ENCODE measurements around the gene THAP12. TPM values are rescaled to one million over a fixed set of nuclear protein-coding genes. Genes with fewer than 3 reads are reported as not detected.

The THAP12 gene
- total RNA-seq, 4 donors from 2014 or later: 6.4 to 26.9 (median 17.4) TPM

DNA sequence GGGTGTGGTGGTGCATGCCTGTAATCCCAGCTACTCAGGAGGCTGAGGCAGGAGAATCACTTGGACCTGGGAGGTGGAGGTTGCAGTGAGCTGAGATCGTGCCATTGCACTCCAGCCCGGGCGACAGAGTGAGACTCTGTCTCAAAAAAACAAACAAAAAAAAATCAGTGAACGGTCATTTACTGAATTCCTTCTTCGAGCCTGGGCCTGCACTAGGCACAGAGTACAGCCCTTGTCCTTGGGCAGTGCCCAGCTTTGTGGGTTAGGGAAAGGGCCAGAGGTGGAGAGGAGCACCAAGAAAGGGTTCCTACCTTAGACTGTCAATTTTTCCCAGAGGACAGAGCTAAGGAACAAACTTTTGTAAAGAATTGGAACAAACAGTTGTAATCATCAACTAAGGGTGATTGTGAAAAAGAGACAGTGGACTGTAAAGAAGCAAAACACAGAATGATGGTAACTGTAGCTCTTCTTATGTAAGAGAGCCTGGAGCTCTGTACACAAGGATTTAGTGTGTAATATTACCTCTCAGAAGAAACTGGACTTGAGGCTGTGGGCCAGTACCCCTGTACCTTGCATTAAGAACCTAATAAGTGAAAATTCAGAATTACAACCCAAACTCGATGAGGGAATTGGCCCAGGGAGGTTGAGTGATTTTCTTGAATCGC is 11.0 kb upstream of the THAP12 start:
- intact Hi-C loops (cut with DNase I): no loop called here
- no peaks in the 10 kb centered on the region for H3K36me3 ChIP-seq
- H3K4me1 ChIP-seq: peaks cover 0 to 17% (median 2%) of the 10 kb centered on the region in 3 donors
- H3K27me3 ChIP-seq: peaks cover 0 to 3% (median 0%) of the 10 kb centered on the region in 4 donors
- no peak overlapping the region for H3K27ac ChIP-seq
- no peaks in the 10 kb centered on the region for H3K9me3 ChIP-seq
- no peak overlapping the region for H3K4me3 ChIP-seq
- 56 to 84% methylated on average over 7 of the region's 7 CpGs for WGBS, 2 donors
- TF ChIP-seq POLR2A (IDR thresholded peaks at IDR 0.05): no peak
- TF ChIP-seq, protein P1, sequence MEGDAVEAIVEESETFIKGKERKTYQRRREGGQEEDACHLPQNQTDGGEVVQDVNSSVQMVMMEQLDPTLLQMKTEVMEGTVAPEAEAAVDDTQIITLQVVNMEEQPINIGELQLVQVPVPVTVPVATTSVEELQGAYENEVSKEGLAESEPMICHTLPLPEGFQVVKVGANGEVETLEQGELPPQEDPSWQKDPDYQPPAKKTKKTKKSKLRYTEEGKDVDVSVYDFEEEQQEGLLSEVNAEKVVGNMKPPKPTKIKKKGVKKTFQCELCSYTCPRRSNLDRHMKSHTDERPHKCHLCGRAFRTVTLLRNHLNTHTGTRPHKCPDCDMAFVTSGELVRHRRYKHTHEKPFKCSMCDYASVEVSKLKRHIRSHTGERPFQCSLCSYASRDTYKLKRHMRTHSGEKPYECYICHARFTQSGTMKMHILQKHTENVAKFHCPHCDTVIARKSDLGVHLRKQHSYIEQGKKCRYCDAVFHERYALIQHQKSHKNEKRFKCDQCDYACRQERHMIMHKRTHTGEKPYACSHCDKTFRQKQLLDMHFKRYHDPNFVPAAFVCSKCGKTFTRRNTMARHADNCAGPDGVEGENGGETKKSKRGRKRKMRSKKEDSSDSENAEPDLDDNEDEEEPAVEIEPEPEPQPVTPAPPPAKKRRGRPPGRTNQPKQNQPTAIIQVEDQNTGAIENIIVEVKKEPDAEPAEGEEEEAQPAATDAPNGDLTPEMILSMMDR (IDR thresholded peaks at IDR 0.05): no peak
- DNase-seq: no peak

DNA sequence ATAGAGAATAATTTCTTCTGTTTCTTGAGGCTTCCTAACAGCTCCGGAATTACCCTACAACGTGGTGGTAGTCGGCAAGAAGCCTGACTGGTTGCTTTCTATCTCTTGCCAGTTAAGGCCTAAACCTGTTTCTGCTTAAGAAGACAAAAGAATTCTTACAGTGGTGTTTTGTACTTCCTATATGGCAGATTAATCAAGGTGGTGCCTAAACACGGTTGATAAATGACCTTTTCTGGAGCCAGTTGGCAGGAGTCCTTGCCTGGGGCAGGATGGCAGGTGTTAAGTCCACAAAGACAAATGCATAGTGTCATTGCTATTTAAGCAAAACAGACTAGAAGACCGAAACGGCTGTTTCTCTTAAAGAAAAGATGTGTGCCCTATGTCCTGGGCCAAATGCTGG is 10.1 kb upstream of the THAP12 start:
- no peak for TF ChIP-seq POLR2A (IDR thresholded peaks at IDR 0.05)
- TF ChIP-seq, protein P1 (IDR thresholded peaks at IDR 0.05): no peak
- WGBS, 2 donors: 24 to 28% methylated on average over 6 of the region's 6 CpGs

DNA sequence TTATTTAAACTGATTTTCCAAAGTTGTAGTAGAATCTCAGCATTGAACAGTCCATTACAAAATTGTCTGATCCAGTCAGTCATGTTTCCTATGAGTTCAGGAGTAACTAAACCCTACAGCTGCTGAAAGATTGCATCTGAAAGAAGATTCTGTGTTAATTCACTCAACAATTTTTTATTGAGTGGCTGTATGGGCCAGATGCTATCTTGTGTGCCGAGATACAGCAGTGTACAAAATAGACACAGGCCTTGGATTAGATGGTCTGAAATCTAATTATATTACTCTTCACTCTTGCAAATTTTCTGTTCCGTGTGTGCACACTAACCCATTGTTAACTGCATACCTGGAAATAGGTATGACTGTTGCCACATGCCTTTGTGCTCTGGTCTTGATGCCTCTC is 7.5 kb upstream of the THAP12 start:
- Histone ChIP-seq H3K4me1 (peaks cover 0 to 17% (median 2%) of the 10 kb centered on the region in 3 donors), H3K27me3 (peaks cover 0 to 3% (median 0%) of the 10 kb centered on the region in 4 donors), H3K9me3 (no peaks in the 10 kb centered on the region), H3K36me3 (no peaks in the 10 kb centered on the region), H3K4me3 (no peak overlapping the region), H3K27ac (no peak overlapping the region)
- 66 to 73% methylated on average over 2 of the region's 2 CpGs for WGBS, 2 donors
- TF ChIP-seq, protein P1 (IDR thresholded peaks at IDR 0.05): no peak
- TF ChIP-seq POLR2A (IDR thresholded peaks at IDR 0.05): no peak
- intact Hi-C loops (cut with DNase I): no loop called here
- no peak for DNase-seq

More for the DNA sequence above, 10.1 kb upstream of the THAP12 start:
- Histone ChIP-seq H3K4me3 (no peak overlapping the region), H3K27me3 (peaks cover 0 to 3% (median 0%) of the 10 kb centered on the region in 4 donors), H3K36me3 (no peaks in the 10 kb centered on the region), H3K4me1 (peaks cover 0 to 17% (median 2%) of the 10 kb centered on the region in 3 donors), H3K27ac (peak overlapping the region in 2 of 4 donors; percentile 18 to 30), H3K9me3 (no peaks in the 10 kb centered on the region)
- intact Hi-C loops (cut with DNase I): no loop called here
- DNase-seq: no peak

DNA sequence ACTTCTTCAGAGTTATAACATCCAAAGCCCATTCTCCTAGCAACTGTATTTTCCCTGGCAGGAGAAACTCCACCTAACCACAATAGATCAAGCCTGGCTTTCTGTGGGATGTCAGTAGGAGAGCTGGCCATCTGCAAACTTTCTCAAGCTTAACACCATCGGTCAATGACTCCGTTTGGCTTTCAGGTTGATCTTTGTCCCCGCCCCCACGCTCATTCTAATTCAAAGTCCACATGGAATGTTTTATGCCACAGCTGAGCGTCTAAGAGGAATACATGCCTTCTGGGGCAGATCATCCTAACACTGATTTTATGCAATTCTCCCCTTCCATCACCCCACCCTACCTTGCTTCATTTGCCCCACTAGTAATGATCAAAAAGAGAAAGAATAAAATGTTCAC is 5.0 kb upstream of the THAP12 start:
- intact Hi-C loops (cut with DNase I): no loop called here
- Histone ChIP-seq H3K27me3 (no peaks in the 10 kb centered on the region), H3K4me3 (no peak overlapping the region), H3K36me3 (no peaks in the 10 kb centered on the region), H3K9me3 (no peaks in the 10 kb centered on the region), H3K27ac (no peak overlapping the region), H3K4me1 (peaks cover 0 to 24% (median 17%) of the 10 kb centered on the region in 3 donors)
- no peak for DNase-seq
- TF ChIP-seq POLR2A (IDR thresholded peaks at IDR 0.05): no peak
- TF ChIP-seq, protein P1 (IDR thresholded peaks at IDR 0.05): no peak
- WGBS, 2 donors: 84 to 89% methylated on average over 5 of the region's 5 CpGs

DNA sequence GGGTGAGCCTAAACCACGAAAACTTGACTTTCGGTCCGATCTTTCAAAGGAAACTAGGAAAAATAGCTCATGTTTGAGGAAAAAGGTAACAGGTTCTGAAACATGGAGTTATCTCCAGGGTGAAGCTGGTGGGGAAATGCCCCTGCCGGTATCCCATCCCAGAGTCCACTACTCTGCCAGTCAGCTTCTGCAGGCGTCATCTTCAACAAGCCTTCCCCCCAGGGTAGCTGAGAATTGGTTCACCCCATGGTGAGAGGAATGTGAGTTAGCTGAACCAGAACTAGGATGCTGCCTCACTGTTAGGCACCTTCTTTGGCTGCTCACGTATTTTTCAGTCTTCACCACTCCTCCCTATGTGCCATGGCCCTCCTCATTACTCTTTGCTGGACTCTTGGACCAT is 1.3 kb upstream of the THAP12 start:
- no peaks in the 10 kb centered on the region for H3K36me3 ChIP-seq
- peak overlapping the region in 2 of 4 donors; percentile 88 to 98 for H3K4me3 ChIP-seq
- DNase-seq: no peak
- peaks cover 0 to 39% (median 25%) of the 10 kb centered on the region in 3 donors for H3K4me1 ChIP-seq
- H3K27me3 ChIP-seq: no peaks in the 10 kb centered on the region
- H3K9me3 ChIP-seq: no peaks in the 10 kb centered on the region
- 82 to 95% methylated on average over 6 of the region's 6 CpGs for WGBS, 2 donors
- no peak overlapping the region for H3K27ac ChIP-seq
- no peak for TF ChIP-seq POLR2A (IDR thresholded peaks at IDR 0.05)
- intact Hi-C loops (cut with DNase I): no loop called here
